Transverse colon (tissue), 4 donors: ENCODE results near the gene COPZ2. TPM values are rescaled to one million over a fixed set of nuclear protein-coding genes. Genes with fewer than 3 reads are reported as not detected.
"Not testable (repeated sequence)": the region's sequence is repeated elsewhere in the genome, so short reads cannot be mapped to it uniquely, and the experiment has no call there.

Source experiments
- DNase-seq: peaks from one replicate; pipeline ENCODE4 v3.0.0-alpha.2; 2019
- H3K27ac ChIP-seq, 4 donors: fragments of 200-600 bp; sonication (generic); 2 replicates each; pipeline ENCODE4 v1.5.1; 2016 to 2018; ENCODE audit warnings: inconsistent platforms in 4 of 4
- H3K27me3 ChIP-seq: fragments of 200-600 bp; sonication (generic); 2 replicates; pipeline ENCODE4 v1.5.1; 2017; ENCODE audit warnings: inconsistent platforms
- H3K36me3 ChIP-seq, 4 donors: fragments of 200-600 bp; sonication (generic); 2 replicates each; pipeline ENCODE4 v1.5.1; 2017 to 2019; ENCODE audit warnings: inconsistent platforms in 4 of 4
- H3K4me1 ChIP-seq, 4 donors: fragments of 200-600 bp; sonication (generic); 2 replicates each; pipeline ENCODE4 v1.5.1; 2017 to 2020; ENCODE audit warnings: inconsistent platforms in 4 of 4
- H3K4me3 ChIP-seq, 4 donors: fragments of 200-600 bp; sonication (generic); 1 replicate in 1 of 4; 2 replicates in 3 of 4; pipeline versions ENCODE4 v1.5.1 to v1.6.1; 2017 to 2019; ENCODE audit warnings: inconsistent platforms in 4 of 4
- H3K9me3 ChIP-seq, 2 donors: fragments of 200-600 bp; sonication (generic); 2 replicates each; pipeline ENCODE4 v1.5.1; 2017 to 2019; ENCODE audit warnings: inconsistent platforms in 2 of 2
- EP300 ChIP-seq: sonication (generic); formaldehyde crosslinking; IDR thresholded peaks from one replicate; pipeline ENCODE4 v1.6.1; 2017; ENCODE audit warnings: antibody characterized with exemption, low read depth
- POLR2A ChIP-seq: fragments of 450-650 bp; IDR thresholded peaks from one replicate; pipeline ENCODE4 v1.6.1; 2016; ENCODE audit warnings: antibody characterized with exemption, mild to moderate bottlenecking, moderate library complexity
- POLR2AphosphoS5 ChIP-seq, 3 donors: sonication (generic); formaldehyde crosslinking; IDR thresholded peaks; one replicate each; pipeline ENCODE4 v1.6.1; 2016; ENCODE audit warnings: antibody characterized with exemption in 3 of 3
- WGBS, 2 donors: methylation state at CpG; one replicate each; pipeline ENCODE4 v1.1.5; 2018; ENCODE audit warnings: low coverage in 1 of 2; 5-methylcytosine and 5-hydroxymethylcytosine counted together
- in situ Hi-C, 4 donors: fragments of 200-750 bp; cut with MboI; loops; one replicate each; pipeline versions ENCODE4 v1.15.0 to v1.15.1; 2017; ENCODE audit warnings: low sequenced_read_pairs in 3 of 4, low pct_ligation_motif_present in 1 of 4, low pct_unique_long_range_greater_than_20kb in 1 of 4
- intact Hi-C: fragments of 100-400 bp; cut with DNase I; formaldehyde crosslinking; loops from one replicate; pipeline ENCODE4 v1.15.1; 2023; ENCODE audit warnings: low total_unique reads
- total RNA-seq, 4 donors: library from RNA; depleted of rRNA; stranded (reverse); fragments of >200 nt; gene quantifications; one replicate each; pipeline ENCODE4 v1.1.0, GENCODE V29; 2016
- TF ChIP-seq, protein P1 (sequence below), 5 experiments: fragments of 200-600 bp in 3 of 5; fragments of 450-650 bp in 2 of 5; sonication (generic) in 3 of 5; IDR thresholded peaks; 1 replicate in 2 of 5; 2 replicates in 3 of 5; pipeline ENCODE4 v1.5.1; 2016 to 2017; ENCODE audit warnings: antibody characterized with exemption in 5 of 5, inconsistent platforms in 3 of 5, mild to moderate bottlenecking in 2 of 5, moderate library complexity in 1 of 5

COPZ2 gene
- total RNA-seq, 4 donors from 2014 or later: 6.0 to 11.2 (median 8.3) TPM

DNA sequence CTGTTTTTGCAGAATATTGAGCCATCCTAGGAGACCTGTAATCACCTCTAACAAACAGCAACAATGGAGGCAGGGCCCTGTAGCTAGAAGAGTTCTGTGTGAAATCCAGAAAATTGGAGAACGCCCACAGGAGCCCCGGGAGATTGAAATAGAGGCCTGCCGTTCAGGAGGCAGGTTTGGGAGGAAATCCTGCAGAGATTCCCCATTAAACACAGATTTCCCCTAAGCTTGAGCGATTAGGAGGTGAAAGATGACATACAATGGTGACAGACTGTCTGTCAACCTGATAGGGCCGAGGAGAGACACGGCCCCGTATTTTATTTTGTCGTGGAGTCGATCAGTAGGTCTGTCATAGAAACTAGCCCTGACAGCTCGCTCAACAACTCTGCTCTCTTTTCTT, 48.4 kb downstream of the COPZ2 start:
- Histone ChIP-seq H3K27ac (no peak overlapping the region), H3K36me3 (no peaks in the 10 kb centered on the region), H3K27me3 (no peaks in the 10 kb centered on the region), H3K4me1 (peaks cover 0 to 11% (median 5%) of the 10 kb centered on the region in 4 donors), H3K9me3 (no peaks in the 10 kb centered on the region), H3K4me3 (no peak overlapping the region)
- DNase-seq: no peak
- WGBS, 2 donors: 79 to 87% methylated on average over 9 to 10 of the region's 10 CpGs
- TF ChIP-seq POLR2AphosphoS5 (IDR thresholded peaks at IDR 0.05) (no peak), EP300 (no peak), POLR2A (no peak)
- TF ChIP-seq, protein P1, sequence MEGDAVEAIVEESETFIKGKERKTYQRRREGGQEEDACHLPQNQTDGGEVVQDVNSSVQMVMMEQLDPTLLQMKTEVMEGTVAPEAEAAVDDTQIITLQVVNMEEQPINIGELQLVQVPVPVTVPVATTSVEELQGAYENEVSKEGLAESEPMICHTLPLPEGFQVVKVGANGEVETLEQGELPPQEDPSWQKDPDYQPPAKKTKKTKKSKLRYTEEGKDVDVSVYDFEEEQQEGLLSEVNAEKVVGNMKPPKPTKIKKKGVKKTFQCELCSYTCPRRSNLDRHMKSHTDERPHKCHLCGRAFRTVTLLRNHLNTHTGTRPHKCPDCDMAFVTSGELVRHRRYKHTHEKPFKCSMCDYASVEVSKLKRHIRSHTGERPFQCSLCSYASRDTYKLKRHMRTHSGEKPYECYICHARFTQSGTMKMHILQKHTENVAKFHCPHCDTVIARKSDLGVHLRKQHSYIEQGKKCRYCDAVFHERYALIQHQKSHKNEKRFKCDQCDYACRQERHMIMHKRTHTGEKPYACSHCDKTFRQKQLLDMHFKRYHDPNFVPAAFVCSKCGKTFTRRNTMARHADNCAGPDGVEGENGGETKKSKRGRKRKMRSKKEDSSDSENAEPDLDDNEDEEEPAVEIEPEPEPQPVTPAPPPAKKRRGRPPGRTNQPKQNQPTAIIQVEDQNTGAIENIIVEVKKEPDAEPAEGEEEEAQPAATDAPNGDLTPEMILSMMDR (IDR thresholded peaks at IDR 0.05): no peak
- in situ Hi-C loops: no loop called here
- intact Hi-C loops: no loop called here

DNA sequence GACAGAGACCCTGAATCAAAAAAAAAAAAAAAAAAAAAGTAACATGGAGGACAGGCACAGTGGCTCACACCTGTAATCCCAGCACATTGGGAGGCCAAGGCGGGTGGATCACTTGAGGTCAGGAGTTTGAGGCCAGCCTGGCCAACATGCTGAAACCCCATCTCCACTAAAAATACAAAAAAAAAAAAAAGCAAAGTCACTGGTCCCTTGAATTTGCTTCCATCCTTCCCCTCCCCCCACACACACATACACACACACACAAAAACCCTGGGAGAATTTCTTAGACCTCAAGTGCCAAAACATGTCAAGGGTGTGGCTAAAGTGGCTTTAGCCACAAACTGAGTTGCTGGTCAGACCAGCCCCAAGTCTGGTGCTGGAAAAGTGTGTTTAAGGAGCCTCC, 49.2 kb downstream of the COPZ2 start:
- H3K36me3 ChIP-seq, H3K9me3 ChIP-seq, H3K27ac ChIP-seq, DNase-seq, in situ Hi-C loops, H3K27me3 ChIP-seq, intact Hi-C loops, H3K4me3 ChIP-seq: not testable (repeated sequence)
- H3K4me1 ChIP-seq: peaks cover 0 to 11% (median 5%) of the 10 kb centered on the region in 4 donors
- WGBS, 2 donors: 90% methylated on average over 1 of the region's 1 CpG; no CpG with 5 or more reads in 1 of the 2 donors

DNA sequence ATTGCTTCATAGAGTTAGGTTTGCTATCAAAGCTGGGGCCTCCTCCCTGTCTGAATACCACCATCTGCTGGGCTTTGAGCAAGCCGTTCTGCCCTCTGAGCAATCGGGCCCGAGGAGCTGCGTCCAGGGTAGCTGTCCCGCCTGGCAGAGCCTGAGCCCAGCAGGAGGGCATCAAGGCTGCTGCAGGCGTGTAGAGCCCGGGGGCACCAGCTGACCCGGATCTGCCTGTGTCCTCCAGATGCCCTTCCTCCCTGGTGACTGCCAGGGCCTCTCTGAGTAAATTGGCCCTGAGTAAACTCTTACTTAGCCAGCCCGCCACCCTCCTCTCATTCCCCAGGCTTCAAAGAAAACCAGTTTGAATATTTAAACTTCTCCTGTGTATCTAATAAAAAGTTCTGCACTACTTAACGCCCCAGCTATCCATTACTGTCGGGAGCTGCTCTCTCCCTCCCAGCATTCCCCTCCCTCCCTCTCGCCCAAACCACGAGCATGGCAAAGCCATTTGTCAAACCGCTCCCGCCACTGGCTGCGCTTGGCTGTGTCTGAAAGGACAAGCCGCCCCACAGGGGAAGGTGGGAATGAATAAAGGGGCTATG, 50.3 kb downstream of the COPZ2 start:
- intact Hi-C loops (no loop called here), in situ Hi-C loops (no loop called here)
- TF ChIP-seq POLR2AphosphoS5 (IDR thresholded peaks at IDR 0.05): no peak
- TF ChIP-seq, protein P1 (IDR thresholded peaks at IDR 0.05): no peak
- TF ChIP-seq POLR2A: no peak
- TF ChIP-seq EP300: no peak
- no peaks in the 10 kb centered on the region for H3K9me3 ChIP-seq
- 42% methylated on average over 17 of the region's 17 CpGs; no CpG with 5 or more reads in 1 of the 2 donors for WGBS, 2 donors
- no peak overlapping the region for H3K4me3 ChIP-seq
- H3K27ac ChIP-seq: peak overlapping the region in 3 of 4 donors; percentile 21 to 65 (median 58)
- no peaks in the 10 kb centered on the region for H3K27me3 ChIP-seq
- no peak for DNase-seq
- peaks cover 0 to 11% (median 5%) of the 10 kb centered on the region in 4 donors for H3K4me1 ChIP-seq
- H3K36me3 ChIP-seq: no peaks in the 10 kb centered on the region

DNA sequence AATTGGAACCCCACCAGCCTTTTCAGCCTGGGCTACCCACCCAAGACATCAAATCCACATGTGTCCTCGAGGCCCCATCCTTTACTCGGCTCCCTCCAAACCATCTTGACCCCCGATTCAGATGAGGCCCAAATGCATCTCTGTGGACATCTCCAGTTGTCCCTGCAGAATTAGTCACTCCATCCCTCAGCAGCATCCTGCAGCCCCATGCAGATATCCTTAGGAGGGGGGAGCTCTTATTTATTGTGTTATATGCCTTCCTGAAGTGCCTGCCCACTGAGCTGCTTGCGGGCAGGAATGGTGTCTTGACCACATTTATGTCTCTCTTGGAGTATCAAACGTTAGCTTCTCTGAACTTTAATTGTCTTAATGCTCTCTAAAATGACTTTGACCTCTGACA, 51.1 kb downstream of the COPZ2 start:
- H3K4me3 ChIP-seq: no peak overlapping the region
- peaks cover 0 to 4% (median 0%) of the 10 kb centered on the region in 4 donors for H3K36me3 ChIP-seq
- intact Hi-C loops: no loop called here
- DNase-seq: no peak
- no peak overlapping the region for H3K27ac ChIP-seq
- H3K4me1 ChIP-seq: peaks cover 0 to 11% (median 5%) of the 10 kb centered on the region in 4 donors
- H3K27me3 ChIP-seq: no peaks in the 10 kb centered on the region
- H3K9me3 ChIP-seq: no peaks in the 10 kb centered on the region
- in situ Hi-C loops: no loop called here
- TF ChIP-seq, protein P1 (IDR thresholded peaks at IDR 0.05): no peak
- TF ChIP-seq EP300 (no peak), POLR2A (no peak), POLR2AphosphoS5 (IDR thresholded peaks at IDR 0.05) (no peak)
- 75 to 80% methylated on average over 2 to 5 of the region's 5 CpGs for WGBS, 2 donors
